Natural killer cell (primary cell): ENCODE results near the gene GALNT5. TPM values are rescaled to one million over a fixed set of nuclear protein-coding genes. Genes with fewer than 3 reads are reported as not detected.

Experiments
- ATAC-seq, 3 donors: fragments of 150-1000 bp in 2 of 3; fragments of 200-7000 bp in 1 of 3; cut with Tn5 transposase; 1 replicate in 1 of 3; 2 replicates in 2 of 3; pipeline ENCODE4 v1.10.0; 2021; ENCODE audit warnings: mild to moderate bottlenecking in 2 of 3, moderate library complexity in 2 of 3
- DNase-seq, 2 donors: peaks; one replicate each; pipeline versions ENCODE4 v3.0.0 to v3.0.0-alpha.2; 2013 to 2021; ENCODE audit warnings: mixed read lengths in 1 of 2
- H3K27ac ChIP-seq: one replicate; pipeline ENCODE4 v1.5.1; 2013; ENCODE audit warnings: mild to moderate bottlenecking, low read length
- H3K27me3 ChIP-seq: one replicate; pipeline ENCODE4 v1.6.1; 2013; ENCODE audit warnings: low read length; ENCODE audit not compliant: control insufficient read depth, insufficient read depth
- H3K36me3 ChIP-seq: one replicate; pipeline ENCODE4 v1.6.1; 2013; ENCODE audit warnings: low read length; ENCODE audit not compliant: control insufficient read depth, insufficient read depth
- H3K4me1 ChIP-seq: one replicate; pipeline ENCODE4 v1.6.1; 2013; ENCODE audit warnings: low read length; ENCODE audit not compliant: control insufficient read depth, insufficient read depth
- H3K4me3 ChIP-seq: one replicate; pipeline ENCODE4 v1.5.1; 2013; ENCODE audit warnings: low read length
- H3K9me3 ChIP-seq: one replicate; pipeline ENCODE4 v1.6.1; 2013; ENCODE audit warnings: low read length; ENCODE audit not compliant: control insufficient read depth, insufficient read depth
- H3K27ac Mint-ChIP-seq, 2 donors: one replicate each; pipeline ENCODE4 v1.8.0; 2022; ENCODE audit warnings: mild to moderate bottlenecking in 2 of 2, mixed read lengths in 2 of 2, moderate library complexity in 1 of 2
- H3K27me3 Mint-ChIP-seq, 2 donors: one replicate each; pipeline ENCODE4 v1.8.0; 2022; ENCODE audit warnings: low read depth in 2 of 2, mixed read lengths in 2 of 2
- H3K36me3 Mint-ChIP-seq: one replicate; pipeline ENCODE4 v1.8.0; 2022; ENCODE audit warnings: mixed read lengths
- H3K4me1 Mint-ChIP-seq, 2 donors: one replicate each; pipeline ENCODE4 v1.8.0; 2022; ENCODE audit warnings: mixed read lengths in 2 of 2
- H3K4me3 Mint-ChIP-seq: one replicate; pipeline ENCODE4 v1.8.0; 2022; ENCODE audit warnings: mild to moderate bottlenecking, moderate library complexity, mixed read lengths
- H3K9me3 Mint-ChIP-seq, 2 donors: one replicate each; pipeline ENCODE4 v1.8.0; 2022; ENCODE audit warnings: mixed read lengths in 2 of 2
- CTCF ChIP-seq: fragments of 200-600 bp; IDR thresholded peaks from one replicate; pipeline ENCODE4 v1.8.0; 2022; ENCODE audit warnings: antibody characterized with exemption
- WGBS: methylation state at CpG from one replicate; pipeline ENCODE4 v1.1.7; 2013; ENCODE audit warnings: missing lambda C conversion rate; ENCODE audit not compliant: insufficient coverage; 5-methylcytosine and 5-hydroxymethylcytosine counted together
- intact Hi-C: fragments of 100-400 bp; cut with micrococcal nuclease; formaldehyde crosslinking; loops from one replicate; pipeline ENCODE4 v1.14.2; 2022
- total RNA-seq, 4 donors: library from RNA; stranded (reverse); fragments of 120-200 nt in 1 of 4; gene quantifications; one replicate each; pipeline versions ENCODE4 v1.2.3 to v1.2.4, GENCODE V29; 2013 to 2022

The GALNT5 gene
- total RNA-seq, 3 donors from 2014 or later (not counting 1 experiment from before 2014, with no cell fraction given) = not detected

GRCh38 chr2:157322432-157322831 is 64.9 kb downstream of the GALNT5 start:
- DNase-seq (no peak), ATAC-seq (no peak)
- Histone ChIP-seq H3K9me3 (no peaks in the 10 kb centered on the region), H3K36me3 (peaks cover 9% of the 10 kb centered on the region), H3K27ac (no peak overlapping the region), H3K4me1 (peaks cover 1% of the 10 kb centered on the region), H3K27me3 (no peaks in the 10 kb centered on the region), H3K4me3 (no peak overlapping the region)
- no peak overlapping the region for H3K27ac Mint-ChIP-seq
- H3K4me1 Mint-ChIP-seq = peaks cover 4 to 9% of the 10 kb centered on the region in 2 donors
- H3K36me3 Mint-ChIP-seq = peaks cover 9% of the 10 kb centered on the region
- H3K9me3 Mint-ChIP-seq = no peaks in the 10 kb centered on the region
- no peak overlapping the region for H3K4me3 Mint-ChIP-seq
- H3K27me3 Mint-ChIP-seq = no peaks in the 10 kb centered on the region
- WGBS = no CpG with 5 or more reads among the region's 4 CpGs
- intact Hi-C loops = no loop called here
- TF ChIP-seq CTCF = no peak

GRCh38 chr2:157324331-157324843 is 66.9 kb downstream of the GALNT5 start:
- Histone ChIP-seq H3K4me1 (peaks cover 7% of the 10 kb centered on the region), H3K4me3 (no peak overlapping the region), H3K27me3 (no peaks in the 10 kb centered on the region), H3K36me3 (peaks cover 9% of the 10 kb centered on the region), H3K27ac (no peak overlapping the region), H3K9me3 (no peaks in the 10 kb centered on the region)
- WGBS = 96% methylated on average over 2 of the region's 2 CpGs
- Mint-ChIP-seq H3K27ac (no peak overlapping the region), H3K4me3 (no peak overlapping the region), H3K4me1 (peaks cover 15 to 16% of the 10 kb centered on the region in 2 donors), H3K27me3 (no peaks in the 10 kb centered on the region), H3K9me3 (no peaks in the 10 kb centered on the region), H3K36me3 (peaks cover 9% of the 10 kb centered on the region)
- no peak for ATAC-seq
- intact Hi-C loops = no loop called here
- no peak for DNase-seq
- no peak for TF ChIP-seq CTCF

GRCh38 chr2:157325786-157326185 is 68.3 kb downstream of the GALNT5 start, which contains the start of gene ERMN:
Gene ERMN (minus strand): TSS chr2:157325824. CDS start chr2:157325642, 182 bp downstream.
- peaks cover 7% of the 10 kb centered on the region for H3K36me3 ChIP-seq
- H3K4me3 Mint-ChIP-seq = no peak within 1 kb of the TSS
- intact Hi-C loops = loop anchor here (5.0 kb wide), 1 partner anchor 117 kb away; the partner anchor contains the start of gene CYTIP
- no peaks in the 10 kb centered on the region for H3K9me3 ChIP-seq
- TF ChIP-seq CTCF = no peak
- H3K4me1 ChIP-seq = peaks cover 7% of the 10 kb centered on the region
- DNase-seq (no peak), ATAC-seq (no peak)
- H3K27ac ChIP-seq = no peak within 1 kb of the TSS
- H3K27me3 Mint-ChIP-seq = no peaks in the 10 kb centered on the region
- peaks cover 9% of the 10 kb centered on the region for H3K36me3 Mint-ChIP-seq
- H3K27me3 ChIP-seq = no peaks in the 10 kb centered on the region
- no peak within 1 kb of the TSS for H3K27ac Mint-ChIP-seq
- no peaks in the 10 kb centered on the region for H3K9me3 Mint-ChIP-seq
- H3K4me3 ChIP-seq = no peak within 1 kb of the TSS
- peaks cover 16 to 23% of the 10 kb centered on the region in 2 donors for H3K4me1 Mint-ChIP-seq

- DNase-seq = no peak
- no peaks in the 10 kb centered on the region for H3K9me3 Mint-ChIP-seq
- no peaks in the 10 kb centered on the region for H3K27me3 Mint-ChIP-seq
- H3K4me3 Mint-ChIP-seq = no peak overlapping the region
- H3K27ac Mint-ChIP-seq = no peak overlapping the region
- no peak for TF ChIP-seq CTCF
- Histone ChIP-seq H3K36me3 (no peaks in the 10 kb centered on the region), H3K4me1 (peaks cover 15% of the 10 kb centered on the region), H3K9me3 (no peaks in the 10 kb centered on the region), H3K27me3 (no peaks in the 10 kb centered on the region), H3K27ac (no peak overlapping the region), H3K4me3 (no peak overlapping the region)
- intact Hi-C loops = loop anchor here (1.0 to 5.0 kb wide), 3 partner anchors 116 to 271 kb away; partner anchors contain the start of gene CYTIP
- WGBS = 92% methylated on average over 2 of the region's 3 CpGs
- H3K4me1 Mint-ChIP-seq = peaks cover 23 to 32% of the 10 kb centered on the region in 2 donors
- H3K36me3 Mint-ChIP-seq = peaks cover 3% of the 10 kb centered on the region
- no peak for ATAC-seq
These were observed 69.2 kb downstream of the GALNT5 start for GRCh38 chr2:157326698-157327097.
